ENCODE measurements around the gene RPUSD4. TPM values are rescaled to one million over a fixed set of nuclear protein-coding genes. Genes with fewer than 3 reads are reported as not detected.

The RPUSD4 gene
- total and polyA plus RNA-seq, 2 experiments from 2014 or later, result 20.8 to 60.8 TPM

DNA sequence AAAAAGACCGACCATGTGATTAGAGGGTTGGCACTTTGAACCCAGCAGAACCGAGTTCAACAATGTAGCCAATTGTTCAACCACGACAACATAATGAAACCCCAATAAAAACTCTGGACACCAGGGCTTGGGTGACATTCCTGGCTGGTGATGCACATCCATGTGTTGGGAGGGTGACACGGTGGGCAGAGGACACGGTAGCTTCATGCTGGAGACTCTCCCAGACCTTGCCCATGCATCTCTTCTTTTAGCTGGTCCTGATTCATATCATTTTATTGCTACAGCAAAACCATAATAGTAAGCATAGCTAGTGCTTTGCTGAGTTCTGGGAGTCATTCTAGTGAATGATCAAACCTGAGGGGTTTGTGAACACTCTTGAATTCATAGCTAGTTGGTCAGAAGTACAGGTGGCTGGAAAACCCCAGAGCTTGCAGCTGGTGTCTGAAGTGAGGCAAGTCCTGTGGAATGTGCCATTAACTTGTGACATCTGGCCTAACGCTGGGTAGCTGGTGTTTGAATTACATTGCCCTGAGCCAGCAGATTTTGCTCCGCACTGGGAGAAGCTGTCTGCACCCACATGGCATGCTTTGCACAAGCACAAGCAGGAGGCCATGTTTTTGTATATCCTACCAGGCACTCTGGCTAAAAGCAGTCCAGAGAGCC, 14.0 kb downstream of the RPUSD4 start (continued):
- TF ChIP-seq, protein P1, sequence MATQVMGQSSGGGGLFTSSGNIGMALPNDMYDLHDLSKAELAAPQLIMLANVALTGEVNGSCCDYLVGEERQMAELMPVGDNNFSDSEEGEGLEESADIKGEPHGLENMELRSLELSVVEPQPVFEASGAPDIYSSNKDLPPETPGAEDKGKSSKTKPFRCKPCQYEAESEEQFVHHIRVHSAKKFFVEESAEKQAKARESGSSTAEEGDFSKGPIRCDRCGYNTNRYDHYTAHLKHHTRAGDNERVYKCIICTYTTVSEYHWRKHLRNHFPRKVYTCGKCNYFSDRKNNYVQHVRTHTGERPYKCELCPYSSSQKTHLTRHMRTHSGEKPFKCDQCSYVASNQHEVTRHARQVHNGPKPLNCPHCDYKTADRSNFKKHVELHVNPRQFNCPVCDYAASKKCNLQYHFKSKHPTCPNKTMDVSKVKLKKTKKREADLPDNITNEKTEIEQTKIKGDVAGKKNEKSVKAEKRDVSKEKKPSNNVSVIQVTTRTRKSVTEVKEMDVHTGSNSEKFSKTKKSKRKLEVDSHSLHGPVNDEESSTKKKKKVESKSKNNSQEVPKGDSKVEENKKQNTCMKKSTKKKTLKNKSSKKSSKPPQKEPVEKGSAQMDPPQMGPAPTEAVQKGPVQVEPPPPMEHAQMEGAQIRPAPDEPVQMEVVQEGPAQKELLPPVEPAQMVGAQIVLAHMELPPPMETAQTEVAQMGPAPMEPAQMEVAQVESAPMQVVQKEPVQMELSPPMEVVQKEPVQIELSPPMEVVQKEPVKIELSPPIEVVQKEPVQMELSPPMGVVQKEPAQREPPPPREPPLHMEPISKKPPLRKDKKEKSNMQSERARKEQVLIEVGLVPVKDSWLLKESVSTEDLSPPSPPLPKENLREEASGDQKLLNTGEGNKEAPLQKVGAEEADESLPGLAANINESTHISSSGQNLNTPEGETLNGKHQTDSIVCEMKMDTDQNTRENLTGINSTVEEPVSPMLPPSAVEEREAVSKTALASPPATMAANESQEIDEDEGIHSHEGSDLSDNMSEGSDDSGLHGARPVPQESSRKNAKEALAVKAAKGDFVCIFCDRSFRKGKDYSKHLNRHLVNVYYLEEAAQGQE (IDR thresholded peaks at IDR 0.05; ENCODE audit: unreplicated experiment), result no peak
- TF ChIP-seq EZH2 (IDR thresholded peaks at IDR 0.05; ENCODE audit: low read depth, unreplicated experiment), result no peak
- TF ChIP-seq CREB1 (CRISPR knock-in tag; IDR thresholded peaks at IDR 0.05; ENCODE audit: low read depth), result no peak
- no peak for TF ChIP-seq ZNF114 (CRISPR knock-in tag; IDR thresholded peaks at IDR 0.05)
- no peak for TF ChIP-seq POLR2AphosphoS5 (IDR thresholded peaks at IDR 0.05; ENCODE audit: low read depth)
- TF ChIP-seq, protein P2, sequence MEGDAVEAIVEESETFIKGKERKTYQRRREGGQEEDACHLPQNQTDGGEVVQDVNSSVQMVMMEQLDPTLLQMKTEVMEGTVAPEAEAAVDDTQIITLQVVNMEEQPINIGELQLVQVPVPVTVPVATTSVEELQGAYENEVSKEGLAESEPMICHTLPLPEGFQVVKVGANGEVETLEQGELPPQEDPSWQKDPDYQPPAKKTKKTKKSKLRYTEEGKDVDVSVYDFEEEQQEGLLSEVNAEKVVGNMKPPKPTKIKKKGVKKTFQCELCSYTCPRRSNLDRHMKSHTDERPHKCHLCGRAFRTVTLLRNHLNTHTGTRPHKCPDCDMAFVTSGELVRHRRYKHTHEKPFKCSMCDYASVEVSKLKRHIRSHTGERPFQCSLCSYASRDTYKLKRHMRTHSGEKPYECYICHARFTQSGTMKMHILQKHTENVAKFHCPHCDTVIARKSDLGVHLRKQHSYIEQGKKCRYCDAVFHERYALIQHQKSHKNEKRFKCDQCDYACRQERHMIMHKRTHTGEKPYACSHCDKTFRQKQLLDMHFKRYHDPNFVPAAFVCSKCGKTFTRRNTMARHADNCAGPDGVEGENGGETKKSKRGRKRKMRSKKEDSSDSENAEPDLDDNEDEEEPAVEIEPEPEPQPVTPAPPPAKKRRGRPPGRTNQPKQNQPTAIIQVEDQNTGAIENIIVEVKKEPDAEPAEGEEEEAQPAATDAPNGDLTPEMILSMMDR (conservative IDR thresholded peaks at IDR 0.05; ENCODE audit: low read depth in 2 of 2), result no peak
- no peak for TF ChIP-seq NANOG (IDR thresholded peaks at IDR 0.05; ENCODE audit: borderline replicate concordance)
- TF ChIP-seq, protein P3, sequence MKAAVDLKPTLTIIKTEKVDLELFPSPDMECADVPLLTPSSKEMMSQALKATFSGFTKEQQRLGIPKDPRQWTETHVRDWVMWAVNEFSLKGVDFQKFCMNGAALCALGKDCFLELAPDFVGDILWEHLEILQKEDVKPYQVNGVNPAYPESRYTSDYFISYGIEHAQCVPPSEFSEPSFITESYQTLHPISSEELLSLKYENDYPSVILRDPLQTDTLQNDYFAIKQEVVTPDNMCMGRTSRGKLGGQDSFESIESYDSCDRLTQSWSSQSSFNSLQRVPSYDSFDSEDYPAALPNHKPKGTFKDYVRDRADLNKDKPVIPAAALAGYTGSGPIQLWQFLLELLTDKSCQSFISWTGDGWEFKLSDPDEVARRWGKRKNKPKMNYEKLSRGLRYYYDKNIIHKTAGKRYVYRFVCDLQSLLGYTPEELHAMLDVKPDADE (IDR thresholded peaks at IDR 0.05), result no peak
- no peak for TF ChIP-seq JUNB (IDR thresholded peaks at IDR 0.05; ENCODE audit: unreplicated experiment)

DNA sequence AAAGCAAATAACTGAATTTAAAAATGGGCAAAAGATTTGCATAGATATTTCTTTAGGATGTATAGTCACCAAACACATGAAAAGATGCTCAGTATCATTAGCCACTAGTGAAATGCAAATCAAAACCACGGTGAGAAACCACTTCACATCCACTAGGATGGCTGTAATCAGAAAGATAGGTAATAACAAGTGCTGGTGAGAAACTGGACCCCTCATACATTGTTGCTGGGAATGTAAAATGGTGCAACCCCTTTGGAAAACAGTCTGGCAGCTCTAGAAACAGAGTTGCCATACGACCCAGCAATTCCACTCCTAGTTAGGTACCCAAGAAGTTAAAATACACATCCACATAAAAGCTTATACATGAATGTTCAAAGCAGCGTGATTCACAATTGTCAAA, 16.3 kb downstream of the RPUSD4 start:
- Histone ChIP-seq H3K27ac (ENCODE audit: low read depth) (no peak overlapping the region), H3K27me3 (ENCODE audit: insufficient read depth) (no peaks in the 10 kb centered on the region), H3K4me1 (ENCODE audit: insufficient read depth) (no peaks in the 10 kb centered on the region), H2AFZ (no peak overlapping the region), H3K4me2 (no peak overlapping the region), H3K79me2 (replicated peaks; ENCODE audit: insufficient read depth) (no peaks in the 10 kb centered on the region; the same call in 1 of the 2 replicates), H4K20me1 (replicated peaks; ENCODE audit: insufficient read depth) (no peaks in the 10 kb centered on the region), H3K4me3 (no peak overlapping the region), H3K36me3 (ENCODE audit: insufficient read depth) (peaks cover 22% of the 10 kb centered on the region), H3F3A (replicated peaks; ENCODE audit: low read depth) (no peaks in the 10 kb centered on the region), H3K9me2 (ENCODE audit: insufficient read depth) (no peaks in the 10 kb centered on the region)
- Mint-ChIP-seq H3K4me3 (no peak overlapping the region), H3K9me3 (peaks cover 22% of the 10 kb centered on the region), H3K27ac (no peak overlapping the region), H3K4me1 (no peaks in the 10 kb centered on the region; the same call in 2 of the 3 replicates), H3K36me3 (ENCODE audit: low read depth) (peaks cover 74% of the 10 kb centered on the region), H3K27me3 (ENCODE audit: insufficient read depth, low read depth, poor library complexity) (peaks cover 4% of the 10 kb centered on the region)
- DNase-seq (ENCODE audit: low spot score), result no peak
- ATAC-seq, result no peak
- TF ChIP-seq ZNF114 (CRISPR knock-in tag; IDR thresholded peaks at IDR 0.05) (no peak), CREB1 (CRISPR knock-in tag; IDR thresholded peaks at IDR 0.05; ENCODE audit: low read depth) (no peak), EZH2phosphoT487 (IDR thresholded peaks at IDR 0.05; ENCODE audit: unreplicated experiment) (no peak), NANOG (IDR thresholded peaks at IDR 0.05; ENCODE audit: borderline replicate concordance) (no peak), ZNF331 (CRISPR knock-in tag; IDR thresholded peaks at IDR 0.05; ENCODE audit: low read depth) (no peak), STAT1 (IDR thresholded peaks at IDR 0.05; ENCODE audit: unreplicated experiment) (no peak), POLR2AphosphoS5 (IDR thresholded peaks at IDR 0.05; ENCODE audit: low read depth) (no peak)
- TF ChIP-seq, protein P1 (IDR thresholded peaks at IDR 0.05; ENCODE audit: unreplicated experiment), result no peak
- TF ChIP-seq, protein P2 (conservative IDR thresholded peaks at IDR 0.05; ENCODE audit: low read depth in 2 of 2), result no peak

Measured in GM23338 (cell line).